ENCODE measurements around the gene CR1. TPM values are rescaled to one million over a fixed set of nuclear protein-coding genes. Genes with fewer than 3 reads are reported as not detected.

Gene CR1
- total and polyA plus RNA-seq, 9 of the 15 experiments (the other 6 are each of a cell fraction or from before 2014, with no cell fraction given) = 0.07 to 0.47 (median 0.18) TPM

GRCh38 chr1:207579436-207579799, 83.5 kb downstream of the CR1 start:
- ATAC-seq = peak; percentile 99
- no peaks in the 10 kb centered on the region for H3K9me3 ChIP-seq (replicated peaks; ENCODE audit: control insufficient read depth, insufficient read depth, low read depth, low read length)
- no TSS peak for BruUV-seq (replicated peaks)
- TF ChIP-seq NEUROD1 (IDR thresholded peaks at IDR 0.05; ENCODE audit: borderline replicate concordance, low read depth, low read length, partially characterized antibody) (peak; percentile 46), ARNT (IDR thresholded peaks at IDR 0.05) (peak in 1 of 2 experiments; percentile 69; a peak in 1 of 4 replicates), ZNF561 (CRISPR knock-in tag; conservative IDR thresholded peaks at IDR 0.05) (no peak), ZNF766 (CRISPR knock-in tag; conservative IDR thresholded peaks at IDR 0.05) (no peak), FOXK2 (conservative IDR thresholded peaks at IDR 0.05 in 1 of 2, IDR thresholded peaks at IDR 0.05 in 1 of 2; ENCODE audit: low read depth in 2 of 2) (peak; percentile 28 to 30; a peak in 1 of 4 replicates), PHF21A (IDR thresholded peaks at IDR 0.05; ENCODE audit: borderline replicate concordance, low read depth) (peak; percentile 13; the same call in 1 of the 2 replicates), ID3 (CRISPR knock-in tag; IDR thresholded peaks at IDR 0.05) (no peak), ID3 (tag; IDR thresholded peaks at IDR 0.05) (0 out of 2 replicates have a peak, but pooled peaks have one; percentile 41), ZNF354B (CRISPR knock-in tag; IDR thresholded peaks at IDR 0.05) (peak; percentile 5; the same call in 1 of the 2 replicates), ZNF274 (IDR thresholded peaks at IDR 0.05; ENCODE audit: borderline replicate concordance, low read depth, low read length) (no peak), ESRRA (IDR thresholded peaks at IDR 0.05; ENCODE audit: borderline replicate concordance, low read depth) (0 out of 2 replicates have a peak, but pooled peaks have one; percentile 52), ZNF232 (CRISPR knock-in tag; IDR thresholded peaks at IDR 0.05) (peak; percentile 85), ZNF589 (CRISPR knock-in tag; IDR thresholded peaks at IDR 0.05; ENCODE audit: low read depth) (no peak), CC2D1A (IDR thresholded peaks at IDR 0.05) (peak; percentile 86)
- TF ChIP-seq, protein P1, sequence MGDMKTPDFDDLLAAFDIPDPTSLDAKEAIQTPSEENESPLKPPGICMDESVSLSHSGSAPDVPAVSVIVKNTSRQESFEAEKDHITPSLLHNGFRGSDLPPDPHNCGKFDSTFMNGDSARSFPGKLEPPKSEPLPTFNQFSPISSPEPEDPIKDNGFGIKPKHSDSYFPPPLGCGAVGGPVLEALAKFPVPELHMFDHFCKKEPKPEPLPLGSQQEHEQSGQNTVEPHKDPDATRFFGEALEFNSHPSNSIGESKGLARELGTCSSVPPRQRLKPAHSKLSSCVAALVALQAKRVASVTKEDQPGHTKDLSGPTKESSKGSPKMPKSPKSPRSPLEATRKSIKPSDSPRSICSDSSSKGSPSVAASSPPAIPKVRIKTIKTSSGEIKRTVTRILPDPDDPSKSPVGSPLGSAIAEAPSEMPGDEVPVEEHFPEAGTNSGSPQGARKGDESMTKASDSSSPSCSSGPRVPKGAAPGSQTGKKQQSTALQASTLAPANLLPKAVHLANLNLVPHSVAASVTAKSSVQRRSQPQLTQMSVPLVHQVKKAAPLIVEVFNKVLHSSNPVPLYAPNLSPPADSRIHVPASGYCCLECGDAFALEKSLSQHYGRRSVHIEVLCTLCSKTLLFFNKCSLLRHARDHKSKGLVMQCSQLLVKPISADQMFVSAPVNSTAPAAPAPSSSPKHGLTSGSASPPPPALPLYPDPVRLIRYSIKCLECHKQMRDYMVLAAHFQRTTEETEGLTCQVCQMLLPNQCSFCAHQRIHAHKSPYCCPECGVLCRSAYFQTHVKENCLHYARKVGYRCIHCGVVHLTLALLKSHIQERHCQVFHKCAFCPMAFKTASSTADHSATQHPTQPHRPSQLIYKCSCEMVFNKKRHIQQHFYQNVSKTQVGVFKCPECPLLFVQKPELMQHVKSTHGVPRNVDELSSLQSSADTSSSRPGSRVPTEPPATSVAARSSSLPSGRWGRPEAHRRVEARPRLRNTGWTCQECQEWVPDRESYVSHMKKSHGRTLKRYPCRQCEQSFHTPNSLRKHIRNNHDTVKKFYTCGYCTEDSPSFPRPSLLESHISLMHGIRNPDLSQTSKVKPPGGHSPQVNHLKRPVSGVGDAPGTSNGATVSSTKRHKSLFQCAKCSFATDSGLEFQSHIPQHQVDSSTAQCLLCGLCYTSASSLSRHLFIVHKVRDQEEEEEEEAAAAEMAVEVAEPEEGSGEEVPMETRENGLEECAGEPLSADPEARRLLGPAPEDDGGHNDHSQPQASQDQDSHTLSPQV (IDR thresholded peaks at IDR 0.05) = 0 out of 2 replicates have a peak, but pooled peaks have one; percentile 47
- TF ChIP-seq, protein P2, sequence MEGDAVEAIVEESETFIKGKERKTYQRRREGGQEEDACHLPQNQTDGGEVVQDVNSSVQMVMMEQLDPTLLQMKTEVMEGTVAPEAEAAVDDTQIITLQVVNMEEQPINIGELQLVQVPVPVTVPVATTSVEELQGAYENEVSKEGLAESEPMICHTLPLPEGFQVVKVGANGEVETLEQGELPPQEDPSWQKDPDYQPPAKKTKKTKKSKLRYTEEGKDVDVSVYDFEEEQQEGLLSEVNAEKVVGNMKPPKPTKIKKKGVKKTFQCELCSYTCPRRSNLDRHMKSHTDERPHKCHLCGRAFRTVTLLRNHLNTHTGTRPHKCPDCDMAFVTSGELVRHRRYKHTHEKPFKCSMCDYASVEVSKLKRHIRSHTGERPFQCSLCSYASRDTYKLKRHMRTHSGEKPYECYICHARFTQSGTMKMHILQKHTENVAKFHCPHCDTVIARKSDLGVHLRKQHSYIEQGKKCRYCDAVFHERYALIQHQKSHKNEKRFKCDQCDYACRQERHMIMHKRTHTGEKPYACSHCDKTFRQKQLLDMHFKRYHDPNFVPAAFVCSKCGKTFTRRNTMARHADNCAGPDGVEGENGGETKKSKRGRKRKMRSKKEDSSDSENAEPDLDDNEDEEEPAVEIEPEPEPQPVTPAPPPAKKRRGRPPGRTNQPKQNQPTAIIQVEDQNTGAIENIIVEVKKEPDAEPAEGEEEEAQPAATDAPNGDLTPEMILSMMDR (IDR thresholded peaks at IDR 0.05 in 2 of 3, conservative IDR thresholded peaks at IDR 0.05 in 1 of 3; ENCODE audit: insufficient read depth in 2 of 3, low read depth in 1 of 3, low read length in 3 of 3) = peak; percentile 88 to 95 (median 90)

More at GRCh38 chr1:207579436-207579799, 83.5 kb downstream of the CR1 start:
- H3K4me3 ChIP-seq = no peak overlapping the region
- ChIA-PET POLR2A (interaction anchor here (0.6 to 1.3 kb wide), 6 partner anchors 68 to 391 kb away, joined by 3 to 5 read pairs (median 3); no protein-coding TSS in a partner anchor), CTCF (ENCODE audit: low intra/inter-chr PET ratio) (interaction anchor here (0.7 to 2.4 kb wide), 6 partner anchors 41 to 122 kb away, joined by 3 to 22 read pairs (median 5); no protein-coding TSS in a partner anchor)
- no peaks in the 10 kb centered on the region for H3K79me2 ChIP-seq (ENCODE audit: control insufficient read depth, insufficient read depth, low read length)
- DNase-seq (ENCODE audit: extremely low read depth in 1 of 4, low spot score in 3 of 4) (peak; percentile 62 to 89 (median 70)), FAIRE-seq (peak; percentile 97)
- 1% methylated on average over 4 of the region's 4 CpGs for WGBS (ENCODE audit: insufficient coverage, low coverage, missing lambda C conversion rate)
- peaks cover 0 to 5% of the 10 kb centered on the region in 2 experiments; a peak in 1 of 5 replicates for H3K4me1 ChIP-seq (replicated peaks in 1 of 2; ENCODE audit: control insufficient read depth in 2 of 2, insufficient read depth in 2 of 2, low read length in 2 of 2)
- intact Hi-C loops (cut with micrococcal nuclease) (loop anchor here (1.0 kb wide), 3 partner anchors 41 to 120 kb away; no protein-coding TSS in a partner anchor), in situ Hi-C loops (cut with MboI) (loop anchor here (5.0 kb wide), 1 partner anchor 123 kb away; no protein-coding TSS in a partner anchor)
- H3K9me1 ChIP-seq (ENCODE audit: control insufficient read depth, insufficient read depth, low read length) = no peaks in the 10 kb centered on the region
- H2AFZ ChIP-seq (ENCODE audit: low read depth, low read length) = peak overlapping the region; percentile 72
- no peak overlapping the region for H3K27ac ChIP-seq (ENCODE audit: extremely low read depth, low read depth, low read length)
- no peaks in the 10 kb centered on the region for H4K20me1 ChIP-seq (replicated peaks; ENCODE audit: control insufficient read depth, insufficient read depth, low read length)
- H3K27me3 ChIP-seq (ENCODE audit: control insufficient read depth in 2 of 2, insufficient read depth in 2 of 2, low read length in 2 of 2) = no peaks in the 10 kb centered on the region
- H3K4me2 ChIP-seq (ENCODE audit: insufficient read depth, low read length) = no peak overlapping the region
- H3K9ac ChIP-seq (ENCODE audit: insufficient read depth in 1 of 2, low read depth in 2 of 2, low read length in 2 of 2) = no peak overlapping the region
- no peaks in the 10 kb centered on the region for H3K36me3 ChIP-seq (ENCODE audit: control insufficient read depth, insufficient read depth, low read length)
